ENCODE measurements around the gene C14orf119. TPM values are rescaled to one million over a fixed set of nuclear protein-coding genes. Genes with fewer than 3 reads are reported as not detected.

C14orf119 gene
- total and polyA plus RNA-seq, 8 donors, result 1.8 to 51.8 (median 25.2) TPM; not detected in 1

DNA sequence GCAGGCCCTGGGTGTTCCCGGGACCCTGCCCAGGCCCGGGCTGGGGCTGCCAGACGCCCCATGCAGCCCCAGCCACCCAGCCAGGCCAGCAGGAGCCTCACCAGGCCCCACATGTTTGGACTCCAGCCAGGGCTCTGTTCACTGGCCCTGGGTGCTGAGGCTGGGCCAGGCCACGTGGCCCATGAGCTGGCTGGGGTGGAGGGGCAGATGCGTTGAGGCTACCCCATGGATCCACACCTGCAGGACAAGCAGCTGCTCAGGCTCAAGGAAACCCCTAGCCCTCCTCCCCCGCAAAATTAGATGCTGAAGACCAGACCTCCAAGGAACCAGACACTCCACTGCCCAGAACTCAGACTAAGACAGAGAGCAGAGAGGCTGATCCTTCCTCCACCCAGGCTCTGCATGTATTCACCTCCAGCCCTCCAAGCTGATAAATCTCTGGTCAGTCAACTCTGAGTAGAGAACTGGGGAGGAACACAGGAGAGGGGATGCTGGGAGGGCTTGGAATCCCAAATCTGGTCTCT is 39.6 kb upstream of the C14orf119 start:
- intact Hi-C loops (cut with DNase I; ENCODE audit: low total_unique reads), result no loop called here
- Histone ChIP-seq H3K4me3 (no peak overlapping the region), H3K9me3 (no peaks in the 10 kb centered on the region), H3K27ac (no peak overlapping the region), H3K36me3 (peaks cover 20 to 23% (median 22%) of the 10 kb centered on the region in 4 donors), H3K27me3 (no peaks in the 10 kb centered on the region), H3K4me1 (peaks cover 12 to 30% (median 23%) of the 10 kb centered on the region in 4 donors)
- WGBS, 5 donors, result 52 to 100% (median 66%) methylated on average over 1 to 6 of the region's 6 CpGs
- DNase-seq, result peak in 1 of 2 donors; percentile 70
- no peak for TF ChIP-seq POLR2AphosphoS5 (IDR thresholded peaks at IDR 0.05)

DNA sequence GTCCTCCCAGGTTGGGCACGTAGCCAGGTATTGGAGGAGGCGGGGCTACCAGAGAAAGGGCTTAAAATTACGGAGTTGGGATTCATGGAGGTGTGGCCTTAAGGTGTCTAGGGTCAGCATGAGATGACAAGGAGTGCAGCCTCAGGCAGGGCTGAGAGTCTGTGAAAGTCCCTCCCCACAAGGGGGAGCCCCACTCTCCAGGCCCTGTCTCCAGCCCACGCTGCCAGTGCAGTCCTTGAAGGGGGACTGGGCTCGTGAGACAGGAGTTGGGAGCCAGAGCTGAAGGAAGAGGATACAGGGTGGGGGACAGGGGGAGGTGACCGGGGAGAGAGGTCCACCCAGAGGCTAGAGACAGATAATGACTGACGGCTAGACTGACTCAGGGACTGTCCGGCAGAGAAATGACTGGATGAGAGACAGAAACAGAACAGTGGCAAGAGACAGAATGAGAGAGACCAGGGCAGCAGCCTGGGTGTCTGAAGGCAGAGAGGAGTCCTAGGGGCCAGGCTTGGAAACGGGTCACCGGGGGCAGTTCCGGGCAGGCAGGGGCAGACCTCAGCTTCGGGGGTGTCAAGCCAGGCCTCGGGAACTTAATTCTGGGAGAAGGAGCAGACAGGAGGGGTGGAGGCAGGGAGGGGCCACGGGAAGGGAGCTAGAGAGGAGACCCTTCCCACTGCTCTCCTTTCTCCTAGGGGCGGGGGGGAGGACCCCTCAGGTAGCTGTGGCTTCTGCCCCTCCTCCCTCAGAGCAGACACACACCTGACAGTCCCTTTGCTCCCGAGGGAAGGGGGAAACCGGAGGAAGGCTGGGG is 39.0 kb upstream of the C14orf119 start:
- Histone ChIP-seq H3K9me3 (no peaks in the 10 kb centered on the region), H3K27me3 (no peaks in the 10 kb centered on the region), H3K4me3 (peak overlapping the region; percentile 66 to 87 (median 76)), H3K27ac (peak overlapping the region in 2 of 5 donors; percentile 54 to 79), H3K36me3 (peaks cover 27 to 30% (median 29%) of the 10 kb centered on the region in 4 donors), H3K4me1 (peaks cover 12 to 33% (median 23%) of the 10 kb centered on the region in 4 donors)
- WGBS, 5 donors, result 4 to 9% (median 7%) methylated on average over 16 to 17 of the region's 17 CpGs
- TF ChIP-seq, protein P1, sequence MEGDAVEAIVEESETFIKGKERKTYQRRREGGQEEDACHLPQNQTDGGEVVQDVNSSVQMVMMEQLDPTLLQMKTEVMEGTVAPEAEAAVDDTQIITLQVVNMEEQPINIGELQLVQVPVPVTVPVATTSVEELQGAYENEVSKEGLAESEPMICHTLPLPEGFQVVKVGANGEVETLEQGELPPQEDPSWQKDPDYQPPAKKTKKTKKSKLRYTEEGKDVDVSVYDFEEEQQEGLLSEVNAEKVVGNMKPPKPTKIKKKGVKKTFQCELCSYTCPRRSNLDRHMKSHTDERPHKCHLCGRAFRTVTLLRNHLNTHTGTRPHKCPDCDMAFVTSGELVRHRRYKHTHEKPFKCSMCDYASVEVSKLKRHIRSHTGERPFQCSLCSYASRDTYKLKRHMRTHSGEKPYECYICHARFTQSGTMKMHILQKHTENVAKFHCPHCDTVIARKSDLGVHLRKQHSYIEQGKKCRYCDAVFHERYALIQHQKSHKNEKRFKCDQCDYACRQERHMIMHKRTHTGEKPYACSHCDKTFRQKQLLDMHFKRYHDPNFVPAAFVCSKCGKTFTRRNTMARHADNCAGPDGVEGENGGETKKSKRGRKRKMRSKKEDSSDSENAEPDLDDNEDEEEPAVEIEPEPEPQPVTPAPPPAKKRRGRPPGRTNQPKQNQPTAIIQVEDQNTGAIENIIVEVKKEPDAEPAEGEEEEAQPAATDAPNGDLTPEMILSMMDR (IDR thresholded peaks at IDR 0.05), result peak in 5 of 7 experiments; percentile 42 to 72 (median 51)
- no peak for TF ChIP-seq POLR2AphosphoS5 (IDR thresholded peaks at IDR 0.05)
- DNase-seq, result peak; percentile 75 to 83
- intact Hi-C loops (cut with DNase I; ENCODE audit: low total_unique reads), result no loop called here

DNA sequence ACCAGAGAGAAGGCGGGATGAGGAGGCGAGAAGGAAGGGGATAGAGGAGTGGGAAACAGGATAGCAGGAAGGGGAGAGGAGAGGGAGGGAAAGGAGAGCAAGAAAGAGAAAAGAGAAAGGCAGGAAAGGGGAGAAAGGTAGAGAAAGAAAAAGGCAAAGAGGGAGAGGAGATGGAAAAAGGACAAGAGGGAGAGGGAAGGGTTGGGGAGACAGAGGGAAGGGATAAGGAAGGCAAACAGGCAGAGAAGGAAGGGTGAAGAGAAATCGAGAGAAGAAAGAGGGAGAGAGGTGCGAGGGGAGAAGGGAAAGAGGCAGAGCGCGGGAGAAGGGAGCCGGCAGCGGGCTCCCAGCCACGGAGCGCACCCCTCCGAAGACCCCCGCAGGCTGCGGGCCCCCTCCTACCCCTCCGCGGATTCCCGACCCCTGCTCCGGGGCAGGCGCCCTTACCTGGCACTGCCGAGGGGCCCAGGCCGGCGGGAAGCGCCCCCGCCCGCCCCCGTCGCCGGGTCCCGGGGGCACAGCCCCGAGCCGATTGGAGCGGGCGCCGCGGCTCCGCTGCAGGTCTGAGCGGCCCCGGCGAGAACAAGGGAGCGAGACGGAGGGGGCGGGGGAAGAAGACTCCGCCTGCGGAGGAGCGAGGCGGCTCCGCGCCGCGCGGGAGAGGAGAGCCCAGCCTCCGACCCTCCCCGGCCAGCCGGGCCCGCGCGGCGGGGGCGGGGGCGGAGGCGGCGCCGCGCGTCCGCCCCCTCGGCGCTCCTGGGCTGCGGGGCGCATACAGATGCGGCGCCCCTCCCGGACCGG is 38.1 kb upstream of the C14orf119 start, which contains the start of gene CDH24:
CDH24 (minus strand) TSS at position 565 of the 801 bp plus-strand sequence. CDS start 1,787 bp downstream, outside the sequence.
- Histone ChIP-seq H3K9me3 (no peaks in the 10 kb centered on the region), H3K4me1 (peaks cover 17 to 41% (median 26%) of the 10 kb centered on the region in 4 donors), H3K27me3 (no peaks in the 10 kb centered on the region), H3K36me3 (peaks cover 31 to 38% (median 37%) of the 10 kb centered on the region in 4 donors), H3K27ac (peak within 1 kb of the TSS; percentile 33 to 80 (median 71)), H3K4me3 (peak within 1 kb of the TSS; percentile 66 to 87 (median 76))
- DNase-seq, result peak; percentile 80 to 93
- TF ChIP-seq EP300 (IDR thresholded peaks at IDR 0.05) (no peak), POLR2A (IDR thresholded peaks at IDR 0.05) (no peak), POLR2AphosphoS5 (IDR thresholded peaks at IDR 0.05) (no peak)
- TF ChIP-seq, protein P1 (IDR thresholded peaks at IDR 0.05), result no peak
- intact Hi-C loops (cut with DNase I; ENCODE audit: low total_unique reads), result no loop called here
- 2 to 4% (median 3%) methylated on average over 37 to 65 of the region's 73 CpGs for WGBS, 5 donors

DNA sequence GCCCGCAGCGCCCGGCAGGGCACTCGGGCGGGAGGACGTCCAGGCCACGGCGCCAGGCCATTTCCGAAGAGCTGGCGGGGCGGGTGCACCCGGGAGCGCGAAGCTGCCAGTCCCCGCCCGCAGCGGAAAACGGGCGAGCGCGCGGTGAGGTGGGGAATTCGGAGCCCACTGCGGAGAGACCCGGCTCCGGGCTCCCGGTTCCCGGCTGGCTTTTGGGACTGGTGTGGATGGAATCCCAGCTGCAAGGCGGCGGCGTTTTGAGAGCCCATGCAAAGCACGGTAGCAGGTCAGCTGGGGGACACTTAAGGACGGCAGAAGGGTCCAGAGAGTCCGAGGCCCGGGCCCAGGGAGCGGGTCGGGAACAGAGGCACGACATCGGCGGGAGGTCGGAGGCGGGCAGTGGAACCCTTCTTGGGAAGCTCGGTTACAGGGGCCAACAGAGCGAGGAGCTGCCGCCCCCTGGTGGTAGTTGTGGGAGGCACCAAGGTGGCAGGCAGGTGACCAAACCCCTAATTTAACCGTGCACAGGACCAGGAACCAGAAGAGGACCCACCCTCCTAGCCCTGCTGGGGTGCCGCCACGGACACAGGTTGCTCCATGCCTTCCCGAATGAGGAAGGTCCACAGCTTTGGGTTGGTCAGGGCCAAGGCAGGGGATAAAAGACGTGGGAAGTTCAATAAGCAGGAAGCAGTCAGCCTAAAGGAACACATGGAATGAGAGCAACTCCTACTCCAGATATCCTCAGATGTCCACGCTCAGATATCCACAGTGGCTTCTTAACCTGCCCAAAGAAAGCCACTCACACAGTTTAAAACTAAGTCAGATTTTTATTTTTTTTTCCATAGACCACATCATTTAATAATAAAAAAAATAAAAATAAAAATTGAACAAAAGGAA is 37.3 kb upstream of the C14orf119 start:
- 1 to 2% (median 1%) methylated on average over 21 to 51 of the region's 51 CpGs for WGBS, 5 donors
- TF ChIP-seq POLR2AphosphoS5 (IDR thresholded peaks at IDR 0.05) (peak in 2 of 3 donors; percentile 14 to 70), POLR2A (IDR thresholded peaks at IDR 0.05) (no peak)
- TF ChIP-seq, protein P1 (IDR thresholded peaks at IDR 0.05), result peak in 6 of 7 experiments; percentile 75 to 95 (median 92)
- peaks cover 40 to 47% (median 45%) of the 10 kb centered on the region in 4 donors for H3K36me3 ChIP-seq

More for the DNA sequence above, 37.3 kb upstream of the C14orf119 start:
- DNase-seq, result peak; percentile 88 to 96
- H3K27me3 ChIP-seq, result no peaks in the 10 kb centered on the region
- H3K4me1 ChIP-seq, result peaks cover 22 to 50% (median 27%) of the 10 kb centered on the region in 4 donors
- intact Hi-C loops (cut with DNase I; ENCODE audit: low total_unique reads), result loop anchor here (2.0 kb wide), 1 partner anchor 71 kb away; no protein-coding TSS in a partner anchor
- H3K9me3 ChIP-seq, result no peaks in the 10 kb centered on the region
- H3K27ac ChIP-seq, result peak overlapping the region; percentile 33 to 80 (median 71)
- peak overlapping the region; percentile 66 to 87 (median 76) for H3K4me3 ChIP-seq

All from stomach (tissue), 9 donors.